Suprapubic skin (tissue), 4 donors: ENCODE measurements around the gene TBPL2.

Source experiments
- CTCF ChIP-seq, 2 donors: fragments of 200-600 bp in 1 of 2; fragments of 450-650 bp in 1 of 2; sonication (generic) in 1 of 2; IDR thresholded peaks; one replicate each; pipeline ENCODE4 v1.5.1; 2016 to 2019; ENCODE audit warnings: antibody characterized with exemption in 2 of 2, mild to moderate bottlenecking in 1 of 2, moderate library complexity in 1 of 2
- POLR2A ChIP-seq, 2 donors: fragments of 450-650 bp; IDR thresholded peaks; one replicate each; pipeline ENCODE4 v1.6.1; 2017; ENCODE audit warnings: antibody characterized with exemption in 2 of 2, mild to moderate bottlenecking in 2 of 2, moderate library complexity in 2 of 2
- POLR2AphosphoS5 ChIP-seq, 3 donors: sonication (generic); formaldehyde crosslinking; IDR thresholded peaks; one replicate each; pipeline ENCODE4 v1.6.1; 2017; ENCODE audit warnings: antibody characterized with exemption in 3 of 3

- TF ChIP-seq CTCF (IDR thresholded peaks at IDR 0.05) (no peak), POLR2AphosphoS5 (IDR thresholded peaks at IDR 0.05) (no peak), POLR2A (IDR thresholded peaks at IDR 0.05) (no peak)
Measured at GRCh38 chr14:55417955-55418354, 22.5 kb downstream of the TBPL2 start.
